HG03520 (cell line): ENCODE results near the gene LEKR1.
A peak's percentile ranks its signal among the peaks of the same experiment; 100 is the strongest.

Source experiments
- ATAC-seq: cut with Tn5 transposase; IDR thresholded peaks from one replicate; pipeline ENCODE4 v1.9.1; 2021; ENCODE audit warnings: mild to moderate bottlenecking, moderate library complexity; ENCODE audit not compliant: unreplicated experiment

The LEKR1 gene

GRCh38 chr3:156973954-156974353 lies 147.8 kb downstream of the LEKR1 start:
- no peak for ATAC-seq

DNA sequence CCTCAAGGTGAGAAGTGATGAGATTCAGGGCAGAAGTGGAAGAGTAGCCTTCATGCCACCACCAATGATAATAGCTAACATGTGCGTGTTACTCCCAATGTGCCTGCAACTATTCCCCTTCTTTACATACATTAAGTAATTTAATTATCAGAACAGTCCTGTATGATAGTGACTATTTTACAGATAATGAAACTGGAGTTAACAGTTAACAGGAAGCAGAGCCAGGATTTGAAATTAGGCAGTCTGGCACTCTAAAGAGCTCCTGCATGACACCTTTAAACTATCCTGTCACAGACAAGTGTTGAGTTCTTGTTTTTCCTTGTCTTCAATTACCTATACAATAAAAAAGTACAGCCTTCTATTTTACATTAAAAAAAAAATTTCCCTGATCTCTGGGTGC lies 148.8 kb downstream of the LEKR1 start:
- ATAC-seq, result no peak

GRCh38 chr3:156975721-156976120 lies 149.6 kb downstream of the LEKR1 start:
- no peak for ATAC-seq

- no peak for ATAC-seq
Measured at GRCh38 chr3:156976933-156977332, 150.8 kb downstream of the LEKR1 start.

DNA sequence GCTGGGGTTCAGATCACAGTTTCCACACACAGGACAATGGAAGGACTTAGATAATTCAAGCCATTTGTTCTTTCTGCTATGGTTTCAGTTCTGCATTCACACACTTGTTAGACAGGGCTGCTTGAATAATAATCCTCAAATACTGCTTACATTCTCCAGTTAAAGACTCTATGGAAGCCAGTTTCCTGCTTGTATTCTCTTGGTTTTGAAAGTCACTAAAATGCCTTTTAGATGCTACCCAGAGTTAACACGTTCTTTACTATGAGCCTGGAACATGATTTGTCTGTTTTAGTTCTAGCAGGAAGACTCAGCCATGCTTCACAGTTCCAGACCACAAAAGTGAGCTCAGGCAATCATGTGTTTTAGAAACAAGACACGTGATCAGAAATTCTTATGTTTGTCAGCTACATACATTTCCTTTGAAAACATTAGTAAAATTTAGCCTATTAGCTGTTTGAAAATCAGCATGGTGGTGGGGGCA lies 152.4 kb downstream of the LEKR1 start:
- ATAC-seq, result peak; percentile 96

GRCh38 chr3:156981005-156981404 lies 154.9 kb downstream of the LEKR1 start:
- ATAC-seq, result no peak

DNA sequence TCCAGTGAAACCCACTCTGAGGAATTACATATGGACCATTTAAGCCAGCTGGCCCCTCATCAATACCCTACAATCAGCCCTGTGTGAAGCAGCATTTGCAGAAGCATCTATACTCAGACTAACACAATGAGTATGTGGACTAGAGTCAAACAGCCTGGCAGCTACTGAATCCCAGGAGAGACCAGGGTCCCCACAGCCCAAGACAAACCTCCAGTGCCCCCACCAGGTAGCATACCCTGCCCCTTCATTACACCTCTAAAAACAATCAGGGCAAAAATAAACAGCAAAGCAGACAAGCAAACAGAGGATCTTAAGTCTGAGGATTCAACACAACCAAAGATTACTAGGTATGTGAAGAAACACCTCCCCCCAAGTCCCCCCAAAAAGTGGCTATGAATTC lies 157.4 kb downstream of the LEKR1 start:
- ATAC-seq, result no peak

DNA sequence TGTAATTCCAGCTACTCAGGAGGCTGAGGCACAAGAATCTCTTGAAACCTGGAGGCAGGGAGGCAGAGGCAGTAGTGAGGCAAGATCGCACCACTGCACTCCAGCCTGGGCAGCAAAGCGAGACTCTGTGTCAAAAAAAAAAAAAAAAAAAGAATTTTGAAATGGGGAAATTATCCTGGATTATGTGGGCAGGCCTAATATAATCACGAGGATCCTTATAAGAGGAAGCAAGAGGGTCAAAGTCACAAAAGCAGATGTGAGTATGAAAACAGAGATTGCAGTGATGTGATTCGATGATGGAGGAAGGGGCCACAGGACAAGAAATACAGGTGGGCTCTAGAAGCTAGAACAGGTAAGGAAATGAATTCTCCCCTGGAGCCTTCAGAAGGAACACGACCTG lies 159.6 kb downstream of the LEKR1 start:
- ATAC-seq, result no peak

DNA sequence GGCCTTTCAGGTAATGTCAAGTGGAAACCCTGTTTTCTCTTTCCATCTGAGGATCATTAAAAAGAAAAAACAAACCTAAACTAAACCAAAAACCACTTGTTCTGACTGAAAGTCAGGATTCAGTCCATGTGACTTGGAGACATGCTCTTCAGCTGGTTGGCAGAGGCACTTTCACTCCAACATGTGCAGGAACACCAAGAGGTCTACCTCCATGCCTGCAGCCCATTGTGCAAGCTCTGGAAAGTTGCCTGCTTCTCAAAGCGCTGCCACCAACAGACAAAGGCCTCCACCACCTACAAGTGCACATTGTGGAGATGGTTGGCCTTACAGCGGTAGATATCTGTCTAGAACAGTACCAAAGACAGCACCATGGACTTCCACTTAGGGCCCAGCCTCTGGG lies 161.8 kb downstream of the LEKR1 start:
- no peak for ATAC-seq

GRCh38 chr3:156997351-156997750 lies 171.2 kb downstream of the LEKR1 start:
- no peak for ATAC-seq

DNA sequence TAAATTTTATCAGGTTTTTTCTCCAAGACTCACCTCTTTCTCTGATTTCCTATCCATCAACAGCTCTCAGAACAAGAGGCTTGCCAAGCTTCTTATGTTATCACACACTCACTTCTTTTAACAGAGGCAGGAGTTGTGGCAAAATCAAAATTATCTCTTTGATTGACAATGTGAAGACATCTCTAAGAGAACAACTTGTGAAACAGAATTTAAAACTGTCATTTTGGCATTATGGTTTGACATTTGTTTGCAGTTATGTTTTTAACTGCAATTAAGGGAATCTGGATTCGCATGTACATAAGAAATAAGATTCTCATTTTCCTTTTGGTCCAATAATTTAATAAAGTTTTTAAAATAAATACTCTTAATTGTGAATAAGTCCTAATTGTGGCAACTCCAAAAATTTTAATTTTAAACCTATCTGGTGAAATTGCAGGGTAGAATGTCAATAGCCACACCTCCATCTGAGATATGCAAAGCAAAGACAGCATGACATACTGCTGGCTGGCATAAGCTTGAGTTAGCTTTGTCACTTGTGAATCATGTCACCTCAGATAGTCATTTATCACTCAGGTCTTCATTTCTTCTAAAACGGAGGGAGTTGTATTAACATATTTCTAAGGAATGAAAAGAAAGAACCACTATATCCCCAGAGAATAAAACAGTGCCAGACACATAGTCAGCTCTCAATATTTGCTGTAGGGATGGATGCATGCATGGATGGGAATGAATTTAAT lies 175.2 kb downstream of the LEKR1 start:
- ATAC-seq, result no peak

GRCh38 chr3:157021679-157022078 lies 195.5 kb downstream of the LEKR1 start:
- no peak for ATAC-seq

- no peak for ATAC-seq
Measured at GRCh38 chr3:157023226-157023625, 197.1 kb downstream of the LEKR1 start.

GRCh38 chr3:157026091-157026490 lies 199.9 kb downstream of the LEKR1 start:
- no peak for ATAC-seq

DNA sequence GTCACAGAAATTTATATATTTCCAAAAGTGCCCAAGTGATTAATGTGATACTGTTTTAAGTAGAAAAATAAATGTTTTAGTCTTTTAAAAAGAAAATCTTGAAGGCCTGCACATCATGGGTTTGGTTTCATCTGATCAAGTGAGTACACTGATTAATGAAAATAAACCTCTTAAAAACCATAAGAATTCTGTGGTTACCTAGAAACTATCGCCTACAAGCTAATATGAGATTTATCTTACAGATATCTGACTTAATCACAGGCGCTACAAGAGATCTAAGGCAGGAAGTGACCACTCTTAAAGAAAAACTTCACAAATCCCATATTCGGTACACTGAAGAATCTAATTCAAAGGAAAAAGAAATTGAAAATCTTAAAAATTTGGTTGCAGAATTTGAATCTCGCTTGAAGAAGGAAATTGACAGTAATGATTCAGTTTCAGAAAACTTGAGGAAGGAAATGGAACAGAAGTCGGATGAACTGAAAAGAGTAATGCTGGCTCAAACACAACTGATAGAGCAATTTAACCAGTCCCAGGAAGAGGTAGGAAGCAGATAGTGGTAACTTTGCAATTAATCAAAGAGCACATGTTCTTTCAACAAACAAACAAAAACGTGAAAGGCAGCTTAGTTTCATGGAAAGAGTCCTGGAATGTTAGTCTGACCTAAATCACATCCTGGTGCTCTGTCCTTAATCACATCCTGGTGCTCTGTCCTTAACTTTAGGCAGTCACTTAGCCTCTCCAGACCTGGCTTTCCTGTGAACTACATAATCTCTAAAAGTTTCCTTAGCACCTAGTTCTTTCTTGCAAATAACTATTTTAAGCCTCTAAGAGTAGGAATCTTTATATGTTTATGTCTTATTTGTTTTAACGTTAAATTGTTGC lies 201.9 kb downstream of the LEKR1 start:
- ATAC-seq, result no peak

GRCh38 chr3:157029365-157029790 lies 203.2 kb downstream of the LEKR1 start:
- no peak for ATAC-seq

DNA sequence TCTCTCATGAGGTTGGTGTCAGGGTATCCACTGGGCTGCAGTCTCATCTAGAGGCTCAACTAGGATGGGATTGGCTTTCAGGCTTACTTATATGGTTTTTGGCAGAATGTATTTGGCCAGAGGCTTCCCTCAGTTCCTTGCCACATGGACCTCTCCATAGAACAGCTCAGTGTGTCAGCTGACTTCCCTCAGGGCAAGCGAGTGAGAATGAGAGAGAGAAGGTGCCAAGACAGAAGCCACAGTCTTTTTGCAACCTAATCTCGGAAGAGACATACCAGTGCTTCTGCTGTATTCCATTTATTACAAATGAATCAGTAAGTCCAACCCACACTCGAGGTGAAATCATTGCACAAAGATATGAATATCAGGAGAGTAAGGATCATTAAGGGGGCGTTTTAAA lies 204.6 kb downstream of the LEKR1 start:
- ATAC-seq, result no peak

DNA sequence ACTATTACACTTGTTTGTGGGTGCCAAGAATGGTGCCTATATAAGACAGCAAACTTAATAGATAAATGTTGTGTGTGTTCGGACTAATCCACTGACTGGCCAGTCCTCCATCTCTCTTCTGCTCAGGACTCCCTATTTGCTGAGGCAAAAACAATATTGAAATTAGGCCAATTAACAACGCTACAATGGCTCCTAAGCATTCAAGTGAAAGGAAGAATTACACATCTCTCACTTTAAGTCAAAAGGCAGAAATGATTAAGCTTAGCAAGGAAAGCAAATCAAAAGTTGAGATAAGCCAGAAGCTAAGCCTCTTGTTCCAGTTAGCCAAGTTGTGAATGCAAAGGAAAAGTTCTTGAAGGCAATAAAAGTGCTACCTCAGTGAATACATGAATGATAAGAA lies 206.8 kb downstream of the LEKR1 start:
- ATAC-seq, result no peak

GRCh38 chr3:157040456-157040855 lies 214.3 kb downstream of the LEKR1 start:
- no peak for ATAC-seq

GRCh38 chr3:157042226-157042625 lies 216.1 kb downstream of the LEKR1 start:
- no peak for ATAC-seq

GRCh38 chr3:157043771-157044170 lies 217.6 kb downstream of the LEKR1 start:
- no peak for ATAC-seq

DNA sequence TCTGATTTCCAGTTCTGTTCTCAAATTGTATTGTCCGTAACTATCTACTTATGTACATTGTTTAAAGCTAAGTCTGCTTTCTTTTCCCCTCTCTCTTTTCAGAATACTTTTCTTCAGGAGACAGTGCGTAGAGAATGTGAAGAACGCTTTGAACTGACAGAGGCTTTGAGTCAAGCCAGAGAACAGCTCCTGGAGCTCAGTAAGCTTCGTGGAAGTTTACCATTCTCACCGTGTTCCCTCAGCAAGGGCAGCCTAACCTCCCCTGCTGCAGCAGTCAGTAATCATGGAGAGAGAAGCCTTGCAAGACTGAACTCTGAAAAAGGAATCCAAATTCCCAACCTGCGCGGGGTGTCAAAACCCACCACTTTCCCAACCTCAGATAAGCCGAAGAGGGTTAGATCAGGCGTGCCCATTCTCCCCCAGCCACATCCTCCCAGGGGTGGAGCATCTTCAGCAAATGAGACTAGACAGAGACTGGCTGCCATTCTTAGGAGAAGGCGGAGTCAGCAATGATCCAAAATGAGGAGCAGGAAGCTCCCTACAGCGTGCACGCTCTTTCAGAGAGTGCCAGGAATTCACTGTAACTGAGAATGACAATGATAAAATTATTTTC lies 219.2 kb downstream of the LEKR1 start:
- ATAC-seq, result no peak
